ENCODE results near the gene ALOXE3.
"Not testable (repeated sequence)": the region's sequence is repeated elsewhere in the genome, so short reads cannot be mapped to it uniquely, and the experiment has no call there.

The ALOXE3 gene

DNA sequence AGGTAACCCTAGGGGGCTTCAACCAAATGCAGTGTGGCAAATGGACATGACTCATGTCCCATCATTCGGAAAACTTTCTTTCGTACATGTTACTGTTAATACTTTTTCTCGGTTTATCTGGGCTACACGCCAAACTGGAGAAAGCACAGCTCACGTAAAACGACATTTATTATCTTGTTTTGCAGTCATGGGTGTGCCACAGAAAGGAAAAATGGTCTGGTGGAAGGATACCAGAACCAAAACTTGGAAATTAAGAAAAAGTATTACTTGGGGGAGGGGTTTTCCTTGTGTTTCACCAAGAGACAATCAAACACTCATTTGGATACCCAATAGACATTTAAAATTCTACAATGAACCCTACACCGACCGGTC, 55.9 kb downstream of the ALOXE3 start:
- Histone ChIP-seq H3K27me3 (ENCODE audit: control insufficient read depth, insufficient read depth, low read length) (peaks cover 60% of the 10 kb centered on the region), H3K4me3 (ENCODE audit: low read depth, low read length) (peak overlapping the region; percentile 66), H3K9me3 (ENCODE audit: control insufficient read depth, insufficient read depth, low read depth, low read length) (no peaks in the 10 kb centered on the region), H3K4me1 (ENCODE audit: control insufficient read depth, insufficient read depth, low read length) (peaks cover 41% of the 10 kb centered on the region), H3K36me3 (ENCODE audit: control insufficient read depth, insufficient read depth, low read length) (no peaks in the 10 kb centered on the region), H3K9ac (ENCODE audit: low read length) (peak overlapping the region; percentile 77), H3K27ac (ENCODE audit: low read depth, low read length) (no peak overlapping the region; the same call in 1 of the 2 replicates)

DNA sequence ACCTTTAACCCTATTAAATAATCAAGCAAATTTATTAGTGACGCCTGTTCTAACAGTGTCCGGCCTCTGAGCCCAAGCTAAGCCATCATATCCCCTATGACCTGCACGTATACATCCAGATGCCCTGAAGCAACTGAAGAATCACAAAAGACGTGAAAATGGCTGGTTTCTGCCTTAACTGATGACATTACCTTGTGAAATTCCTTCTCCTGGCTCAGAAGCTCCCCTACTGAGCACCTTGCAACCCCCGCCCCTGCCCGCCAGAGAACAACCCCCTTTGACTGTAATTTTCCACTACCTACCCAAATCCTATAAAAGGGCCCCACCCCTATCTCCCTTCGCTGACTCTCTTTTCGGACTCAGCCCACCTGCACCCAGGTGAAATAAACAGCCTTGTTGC, 56.5 kb downstream of the ALOXE3 start:
- H3K9me3 ChIP-seq (ENCODE audit: control insufficient read depth, insufficient read depth, low read depth, low read length); H3K36me3 ChIP-seq (ENCODE audit: control insufficient read depth, insufficient read depth, low read length): not testable (repeated sequence)
- Histone ChIP-seq H3K27ac (ENCODE audit: low read depth, low read length) (peak overlapping the region; percentile 35; the same call in 1 of the 2 replicates), H3K4me1 (ENCODE audit: control insufficient read depth, insufficient read depth, low read length) (peaks cover 36% of the 10 kb centered on the region), H3K27me3 (ENCODE audit: control insufficient read depth, insufficient read depth, low read length) (peaks cover 61% of the 10 kb centered on the region), H3K4me3 (ENCODE audit: low read depth, low read length) (peak overlapping the region; percentile 66; the same call in 1 of the 2 replicates), H3K9ac (ENCODE audit: low read length) (peak overlapping the region; percentile 77)

DNA sequence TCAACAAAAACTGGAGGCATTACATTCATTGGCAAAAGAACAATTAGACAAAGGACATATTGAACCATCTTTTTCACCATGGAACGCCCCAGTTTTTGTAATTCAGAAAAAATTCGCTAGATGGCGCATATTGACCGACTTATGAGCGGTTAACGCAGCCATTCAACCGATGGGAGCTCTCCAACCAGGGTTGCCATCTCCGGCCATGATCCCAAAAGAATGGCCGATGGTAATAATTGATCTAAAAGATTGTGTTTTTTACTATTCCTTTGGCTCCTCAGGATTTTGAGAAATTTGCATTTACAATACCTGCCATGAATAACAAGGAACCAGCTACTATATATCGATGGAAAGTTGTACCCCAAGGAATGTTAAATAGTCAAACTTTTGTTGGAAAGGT, 58.0 kb downstream of the ALOXE3 start:
- Histone ChIP-seq H3K27ac (ENCODE audit: low read depth, low read length) (no peak overlapping the region), H3K4me3 (ENCODE audit: low read depth, low read length) (no peak overlapping the region), H3K27me3 (ENCODE audit: control insufficient read depth, insufficient read depth, low read length) (peaks cover 67% of the 10 kb centered on the region), H3K9me3 (ENCODE audit: control insufficient read depth, insufficient read depth, low read depth, low read length) (no peaks in the 10 kb centered on the region), H3K4me1 (ENCODE audit: control insufficient read depth, insufficient read depth, low read length) (peaks cover 36% of the 10 kb centered on the region), H3K9ac (ENCODE audit: low read length) (no peak overlapping the region), H3K36me3 (ENCODE audit: control insufficient read depth, insufficient read depth, low read length) (no peaks in the 10 kb centered on the region)

DNA sequence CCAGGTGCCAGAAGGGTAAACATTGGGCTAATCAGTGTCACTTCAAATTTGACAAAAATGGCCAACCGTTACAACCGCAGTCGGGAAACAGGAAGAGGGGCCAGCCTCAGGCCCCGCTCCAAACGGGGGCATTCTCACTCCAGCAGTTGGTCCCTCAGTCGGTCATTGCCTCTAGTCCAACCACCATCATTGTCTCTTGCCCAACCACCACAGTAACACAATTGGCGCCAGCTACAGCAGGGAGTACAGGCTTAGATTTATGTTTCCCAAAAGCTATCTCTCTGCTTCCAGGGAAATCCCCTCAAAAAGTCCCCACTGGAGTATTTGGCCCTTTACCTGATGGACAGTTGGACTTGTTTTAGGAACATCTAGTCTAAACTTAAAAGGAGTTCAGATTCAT, 59.2 kb downstream of the ALOXE3 start:
- Histone ChIP-seq H3K4me1 (ENCODE audit: control insufficient read depth, insufficient read depth, low read length) (peaks cover 30% of the 10 kb centered on the region), H3K27ac (ENCODE audit: low read depth, low read length) (no peak overlapping the region), H3K9me3 (ENCODE audit: control insufficient read depth, insufficient read depth, low read depth, low read length) (no peaks in the 10 kb centered on the region), H3K36me3 (ENCODE audit: control insufficient read depth, insufficient read depth, low read length) (no peaks in the 10 kb centered on the region), H3K9ac (ENCODE audit: low read length) (no peak overlapping the region), H3K4me3 (ENCODE audit: low read depth, low read length) (no peak overlapping the region), H3K27me3 (ENCODE audit: control insufficient read depth, insufficient read depth, low read length) (peaks cover 59% of the 10 kb centered on the region)

DNA sequence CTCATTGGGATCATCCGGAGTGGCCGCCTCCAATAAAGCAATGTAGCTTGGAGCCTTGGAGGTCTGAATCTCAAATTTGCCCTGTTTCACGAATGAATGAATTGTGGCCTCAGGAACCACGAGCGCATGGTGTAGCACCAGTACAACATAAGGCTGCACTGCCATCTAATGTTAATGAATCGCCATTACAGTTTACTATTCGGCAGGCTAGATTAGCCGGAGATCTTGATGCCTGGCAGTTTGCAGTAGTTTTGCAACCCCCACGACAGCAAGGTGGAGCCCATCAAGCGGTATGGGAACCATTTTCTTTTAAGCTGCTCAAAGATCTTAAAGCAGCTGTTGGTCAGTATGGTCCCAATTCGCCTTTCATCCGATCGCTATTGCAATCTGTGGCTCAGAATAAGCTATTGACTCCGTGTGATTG, 60.6 kb downstream of the ALOXE3 start:
- Histone ChIP-seq H3K27me3 (ENCODE audit: control insufficient read depth, insufficient read depth, low read length) (peaks cover 49% of the 10 kb centered on the region), H3K36me3 (ENCODE audit: control insufficient read depth, insufficient read depth, low read length) (no peaks in the 10 kb centered on the region), H3K4me1 (ENCODE audit: control insufficient read depth, insufficient read depth, low read length) (peaks cover 23% of the 10 kb centered on the region), H3K4me3 (ENCODE audit: low read depth, low read length) (no peak overlapping the region), H3K9ac (ENCODE audit: low read length) (no peak overlapping the region), H3K9me3 (ENCODE audit: control insufficient read depth, insufficient read depth, low read depth, low read length) (no peaks in the 10 kb centered on the region), H3K27ac (ENCODE audit: low read depth, low read length) (no peak overlapping the region)

DNA sequence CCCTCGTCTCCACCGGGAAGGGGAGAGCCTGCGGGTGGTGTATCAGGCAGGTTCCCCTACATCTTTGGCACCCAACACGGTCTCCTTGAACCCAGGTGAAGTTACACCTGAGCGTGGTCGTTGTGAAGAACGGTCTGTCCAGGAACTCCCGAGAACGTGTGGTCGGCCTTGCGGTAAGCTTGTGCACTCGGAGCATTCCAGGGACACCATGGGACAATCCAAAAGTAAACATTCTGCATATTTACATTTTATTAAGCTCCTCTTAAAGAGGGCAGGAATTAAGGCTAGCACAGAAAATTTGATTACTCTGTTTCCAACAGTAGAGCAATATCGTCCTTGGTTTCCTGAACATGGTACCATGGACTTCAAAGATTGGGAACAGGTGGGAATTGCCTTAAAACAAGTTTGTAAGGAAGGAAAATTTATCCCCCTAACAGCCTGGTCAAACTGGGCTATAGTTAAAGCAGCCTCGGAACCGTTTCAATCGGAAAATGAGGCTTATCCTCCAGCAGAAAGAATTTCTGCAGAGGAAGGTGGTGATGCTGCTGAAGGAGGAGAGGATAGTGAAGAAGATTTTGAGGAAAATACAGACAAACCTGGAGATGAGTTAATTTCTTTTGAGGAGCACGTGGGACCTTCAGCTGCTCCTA, 61.2 kb downstream of the ALOXE3 start:
- Histone ChIP-seq H3K9ac (ENCODE audit: low read length) (no peak overlapping the region), H3K36me3 (ENCODE audit: control insufficient read depth, insufficient read depth, low read length) (no peaks in the 10 kb centered on the region), H3K4me3 (ENCODE audit: low read depth, low read length) (no peak overlapping the region), H3K27ac (ENCODE audit: low read depth, low read length) (no peak overlapping the region), H3K9me3 (ENCODE audit: control insufficient read depth, insufficient read depth, low read depth, low read length) (no peaks in the 10 kb centered on the region), H3K4me1 (ENCODE audit: control insufficient read depth, insufficient read depth, low read length) (peaks cover 17% of the 10 kb centered on the region), H3K27me3 (ENCODE audit: control insufficient read depth, insufficient read depth, low read length) (peaks cover 43% of the 10 kb centered on the region)

DNA sequence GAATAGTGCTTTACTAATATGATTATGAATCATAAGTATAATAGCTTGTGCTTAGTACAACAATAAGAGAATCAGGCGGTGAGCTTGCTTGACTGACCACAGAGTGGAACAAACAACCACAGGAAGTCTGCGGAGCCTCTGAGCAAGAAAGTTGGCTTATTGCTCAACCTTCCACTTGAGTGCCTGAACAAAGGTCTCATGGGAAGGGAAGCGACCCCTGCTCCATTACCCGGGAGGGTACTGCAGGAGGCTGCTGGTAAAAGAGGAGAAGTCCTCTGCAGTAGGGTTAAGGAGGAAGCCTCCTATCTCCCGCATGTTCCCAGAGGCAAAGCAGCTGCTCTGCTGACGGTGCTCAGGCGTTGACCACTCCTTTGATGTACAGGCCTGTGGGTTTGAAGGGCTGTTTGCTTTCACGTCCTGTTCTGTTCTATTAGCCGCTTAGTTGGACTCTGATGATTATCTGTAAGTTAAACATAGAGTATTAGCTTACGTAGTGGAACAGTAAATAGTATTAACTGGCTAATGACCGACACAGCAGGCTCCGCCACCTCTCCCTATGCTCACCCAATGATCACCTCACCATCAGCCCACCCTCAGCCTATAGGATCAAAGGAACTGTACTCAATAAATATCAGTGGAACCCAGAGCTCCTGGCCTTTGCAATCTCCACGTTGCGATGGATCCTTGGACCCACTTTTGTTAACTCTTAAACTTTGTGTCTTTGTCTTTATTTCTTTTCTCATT, 61.9 kb downstream of the ALOXE3 start:
- Histone ChIP-seq H3K27ac (ENCODE audit: low read depth, low read length) (no peak overlapping the region), H3K36me3 (ENCODE audit: control insufficient read depth, insufficient read depth, low read length) (no peaks in the 10 kb centered on the region), H3K4me1 (ENCODE audit: control insufficient read depth, insufficient read depth, low read length) (peaks cover 13% of the 10 kb centered on the region), H3K27me3 (ENCODE audit: control insufficient read depth, insufficient read depth, low read length) (peaks cover 43% of the 10 kb centered on the region), H3K9ac (ENCODE audit: low read length) (no peak overlapping the region), H3K4me3 (ENCODE audit: low read depth, low read length) (no peak overlapping the region), H3K9me3 (ENCODE audit: control insufficient read depth, insufficient read depth, low read depth, low read length) (no peaks in the 10 kb centered on the region)

DNA sequence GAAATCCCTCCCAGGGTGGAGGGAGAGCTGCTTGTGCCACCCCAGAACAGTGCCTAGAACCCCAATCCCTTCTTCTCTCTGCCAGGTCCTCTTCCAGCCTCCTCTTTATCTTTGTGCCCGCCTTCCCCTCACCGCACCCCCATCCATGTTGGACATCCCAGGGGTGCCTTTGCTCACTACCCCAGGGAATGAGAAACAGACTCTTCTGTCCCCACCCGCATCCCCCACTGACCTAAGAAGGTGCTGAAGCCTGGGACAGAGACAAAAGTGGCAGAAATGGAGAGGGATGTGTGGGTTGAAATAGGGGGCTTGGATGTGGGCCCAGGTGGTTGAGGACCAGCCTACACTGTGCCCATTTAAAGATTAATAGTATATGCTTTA, 62.5 kb downstream of the ALOXE3 start:
- no peaks in the 10 kb centered on the region for H3K9me3 ChIP-seq (ENCODE audit: control insufficient read depth, insufficient read depth, low read depth, low read length)
- H3K27me3 ChIP-seq (ENCODE audit: control insufficient read depth, insufficient read depth, low read length), result peaks cover 38% of the 10 kb centered on the region
- no peak overlapping the region for H3K9ac ChIP-seq (ENCODE audit: low read length)
- no peak overlapping the region for H3K27ac ChIP-seq (ENCODE audit: low read depth, low read length)
- H3K4me3 ChIP-seq (ENCODE audit: low read depth, low read length), result no peak overlapping the region
- no peaks in the 10 kb centered on the region for H3K36me3 ChIP-seq (ENCODE audit: control insufficient read depth, insufficient read depth, low read length)
- peaks cover 8% of the 10 kb centered on the region; the same call in 1 of the 2 replicates for H3K4me1 ChIP-seq (ENCODE audit: control insufficient read depth, insufficient read depth, low read length)

DNA sequence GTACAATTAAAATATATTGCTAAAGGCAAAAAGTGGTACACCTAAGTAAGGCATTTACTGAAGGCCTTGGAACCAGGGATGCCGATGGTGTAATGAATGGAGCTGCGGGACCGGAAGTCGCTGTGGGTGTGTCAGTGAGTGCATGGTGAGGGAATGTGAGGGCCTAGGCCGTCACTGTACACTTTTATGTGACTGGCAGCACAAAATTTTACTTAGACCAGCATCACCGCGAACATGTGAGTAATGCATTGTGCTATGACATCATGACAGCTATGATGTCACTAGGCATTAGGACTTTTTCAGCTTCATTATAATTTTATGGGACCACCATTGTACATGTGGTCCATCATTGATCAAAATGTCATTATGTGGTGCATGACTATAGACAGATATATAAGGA, 64.7 kb downstream of the ALOXE3 start:
- Histone ChIP-seq H3K9me3 (ENCODE audit: control insufficient read depth, insufficient read depth, low read depth, low read length) (no peaks in the 10 kb centered on the region), H3K27ac (ENCODE audit: low read depth, low read length) (no peak overlapping the region), H3K27me3 (ENCODE audit: control insufficient read depth, insufficient read depth, low read length) (peaks cover 23% of the 10 kb centered on the region), H3K4me1 (ENCODE audit: control insufficient read depth, insufficient read depth, low read length) (peaks cover 2% of the 10 kb centered on the region; the same call in 1 of the 2 replicates), H3K9ac (ENCODE audit: low read length) (no peak overlapping the region), H3K36me3 (ENCODE audit: control insufficient read depth, insufficient read depth, low read length) (no peaks in the 10 kb centered on the region), H3K4me3 (ENCODE audit: low read depth, low read length) (no peak overlapping the region)

DNA sequence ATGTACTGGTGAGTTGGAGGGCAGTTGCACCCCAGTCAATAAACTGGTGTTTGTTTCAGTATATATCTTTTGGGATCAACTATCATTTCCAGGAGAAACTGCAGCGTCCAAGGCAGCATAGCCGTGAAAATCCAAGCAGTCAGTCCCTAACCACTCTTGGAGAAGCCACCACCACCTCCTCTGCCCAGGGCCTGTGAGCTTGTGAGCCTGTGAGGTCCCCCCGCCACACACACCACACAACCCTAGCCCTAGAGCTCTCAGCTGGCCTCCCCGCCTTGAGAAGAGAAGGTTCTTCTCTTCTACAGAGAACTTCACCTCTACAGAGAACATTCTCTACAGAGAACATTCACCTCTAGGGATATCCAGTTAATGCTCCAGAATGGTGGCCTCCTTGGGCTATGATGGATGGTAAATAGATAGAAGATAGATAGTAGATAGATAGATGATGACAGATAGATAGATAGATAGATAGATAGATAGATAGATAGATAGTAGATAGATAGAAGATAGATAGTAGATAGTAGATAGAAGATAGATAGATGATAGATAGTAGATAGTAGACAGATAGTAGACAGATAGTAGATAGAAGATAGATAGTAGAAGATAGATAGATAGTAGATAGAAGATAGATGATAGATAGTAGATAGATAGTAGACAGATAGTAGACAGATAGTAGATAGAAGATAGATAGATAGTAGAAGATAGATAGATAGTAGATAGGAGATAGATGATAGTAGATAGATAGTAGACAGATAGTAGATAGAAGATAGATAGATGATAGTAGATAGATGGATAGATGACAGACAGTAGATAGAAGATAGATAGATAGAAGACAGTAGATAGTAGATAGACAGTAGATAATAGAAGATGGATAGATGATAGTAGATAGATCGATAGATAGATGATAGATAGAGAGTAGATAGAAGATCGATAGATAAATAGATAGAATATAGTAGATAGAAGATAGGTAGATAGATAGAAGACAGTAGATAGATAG, 65.8 kb downstream of the ALOXE3 start:
- Histone ChIP-seq H3K9me3 (ENCODE audit: control insufficient read depth, insufficient read depth, low read depth, low read length) (no peaks in the 10 kb centered on the region), H3K4me1 (ENCODE audit: control insufficient read depth, insufficient read depth, low read length) (no peaks in the 10 kb centered on the region; the same call in 1 of the 2 replicates), H3K36me3 (ENCODE audit: control insufficient read depth, insufficient read depth, low read length) (no peaks in the 10 kb centered on the region), H3K4me3 (ENCODE audit: low read depth, low read length) (no peak overlapping the region), H3K27ac (ENCODE audit: low read depth, low read length) (no peak overlapping the region), H3K27me3 (ENCODE audit: control insufficient read depth, insufficient read depth, low read length) (peaks cover 19% of the 10 kb centered on the region), H3K9ac (ENCODE audit: low read length) (no peak overlapping the region)

Measured in HUES6 (cell line).